K562 (cell line): ENCODE data around the gene MID1IP1. TPM values are rescaled to one million over a fixed set of nuclear protein-coding genes. Genes with fewer than 3 reads are reported as not detected.

Experiments
- ASH1L ChIP-seq: fragments of 450-650 bp; IDR thresholded peaks from 2 replicates; pipeline ENCODE4 v1.6.1; 2018; ENCODE audit warnings: borderline replicate concordance, mild to moderate bottlenecking, low read depth; ENCODE audit not compliant: partially characterized antibody
- BCL6 ChIP-seq: fragments of 250-450 bp; sonication (Bioruptor Pico); IDR thresholded peaks from 2 replicates; pipeline ENCODE4 v1.4.0; 2020
- DDX20 ChIP-seq: fragments of 450-650 bp; IDR thresholded peaks from 2 replicates; pipeline ENCODE4 v1.6.1; 2016; ENCODE audit warnings: missing genetic modification characterization, low read depth, mild to moderate bottlenecking, missing compliant biosample characterization, moderate library complexity
- EHMT2 ChIP-seq: fragments of 450-650 bp; IDR thresholded peaks from 2 replicates; pipeline ENCODE4 v1.6.1; 2018; ENCODE audit warnings: antibody characterized with exemption
- ETV6 ChIP-seq, 3 experiments: fragments of 150-350 bp in 1 of 3; sonication (generic) in 1 of 3; formaldehyde crosslinking in 1 of 3; IDR thresholded peaks; 2 replicates each; pipeline versions ENCODE4 v1.6.1 to v1.8.0; 2014 to 2022; ENCODE audit warnings: borderline replicate concordance in 2 of 3, low read depth in 2 of 3, antibody characterized with exemption in 1 of 3, low read length in 1 of 3, mild to moderate bottlenecking in 1 of 3, missing genetic modification reagents in 1 of 3
- HMG20A ChIP-seq: fragments of 450-650 bp; formaldehyde crosslinking; conservative IDR thresholded peaks from 2 replicates; pipeline ENCODE4 v1.4.0; 2020; ENCODE audit warnings: mild to moderate bottlenecking, mixed read lengths
- NCOR1 ChIP-seq: fragments of 450-650 bp; IDR thresholded peaks from 2 replicates; pipeline ENCODE4 v1.6.1; 2016; ENCODE audit warnings: mild to moderate bottlenecking, moderate library complexity
- NFXL1 ChIP-seq: fragments of 450-650 bp; formaldehyde crosslinking; IDR thresholded peaks from 2 replicates; pipeline ENCODE4 v1.4.0; 2021; ENCODE audit warnings: mild to moderate bottlenecking
- PBX2 ChIP-seq, 2 experiments: IDR thresholded peaks in 1 of 2; conservative IDR thresholded peaks in 1 of 2; 2 replicates each; pipeline ENCODE4 v1.6.1; 2016; ENCODE audit warnings: low read depth in 2 of 2, mild to moderate bottlenecking in 1 of 2, missing compliant biosample characterization in 1 of 2, missing genetic modification characterization in 1 of 2, moderate library complexity in 1 of 2
- POLR3G ChIP-seq: IDR thresholded peaks from 2 replicates; pipeline ENCODE4 v1.6.1; 2011; ENCODE audit not compliant: insufficient read length, insufficient replicate concordance; ENCODE audit errors: extremely low read depth
- RNF2 ChIP-seq: sonication (generic); IDR thresholded peaks from 2 replicates; pipeline ENCODE4 v1.6.1; 2016
- SIX5 ChIP-seq, 2 experiments: IDR thresholded peaks; 2 replicates each; pipeline ENCODE4 v1.6.1; 2011; ENCODE audit warnings: low read length in 2 of 2, borderline replicate concordance in 1 of 2, low read depth in 1 of 2, mild to moderate bottlenecking in 1 of 2, moderate library complexity in 1 of 2; ENCODE audit not compliant: insufficient read depth in 1 of 2
- SREBF2 ChIP-seq: sonication (generic); formaldehyde crosslinking; IDR thresholded peaks from 2 replicates; pipeline ENCODE4 v1.4.0; 2020; ENCODE audit warnings: mild to moderate bottlenecking, missing genetic modification reagents
- TBP ChIP-seq: optimal IDR thresholded peaks from 2 replicates; pipeline ENCODE3; 2011; ENCODE audit warnings: low read depth, low read length, improper control_type of control experiment
- XRCC3 ChIP-seq: fragments of 450-650 bp; IDR thresholded peaks from 2 replicates; pipeline ENCODE4 v1.6.1; 2017; ENCODE audit warnings: mild to moderate bottlenecking, moderate library complexity
- ZBTB49 ChIP-seq: sonication (generic); formaldehyde crosslinking; IDR thresholded peaks from 2 replicates; pipeline ENCODE4 v1.8.0; 2022; ENCODE audit warnings: missing genetic modification reagents, mild to moderate bottlenecking, borderline replicate concordance
- ZKSCAN1 ChIP-seq: fragments of 150-350 bp; IDR thresholded peaks from 2 replicates; pipeline ENCODE4 v1.6.1; 2016; ENCODE audit warnings: low read depth, low read length
- ZNF444 ChIP-seq: fragments of 250-450 bp; sonication (Bioruptor Pico); IDR thresholded peaks from 2 replicates; pipeline ENCODE4 v1.4.0; 2020; ENCODE audit warnings: mild to moderate bottlenecking, moderate library complexity
- ZNF561 ChIP-seq: fragments of 450-650 bp; formaldehyde crosslinking; conservative IDR thresholded peaks from 2 replicates; pipeline ENCODE4 v1.4.0; 2020; ENCODE audit warnings: mild to moderate bottlenecking, moderate library complexity
- ZNF785 ChIP-seq: fragments of 250-450 bp; sonication (Bioruptor Pico); IDR thresholded peaks from 2 replicates; pipeline ENCODE4 v1.4.0; 2020; ENCODE audit warnings: mild to moderate bottlenecking
- polyA plus RNA-seq, 8 experiments: library from polyadenylated mRNA; depleted of rRNA in 4 of 8; stranded (reverse) in 5 of 8; unstranded in 3 of 8; fragments of >200 nt; fragmentation: Nextera tagmentation in 2 of 8; fragmentation: Illumina TruSeq in 1 of 8; extraction: Ambion mirVana in 2 of 8; extraction: Trizol in 1 of 8; gene quantifications; 2 replicates each; pipeline versions ENCODE4 v1.2.1 to v1.2.3, GENCODE V29; 2011 to 2014; ENCODE audit warnings: inconsistent platforms in 1 of 8, missing spikeins in 1 of 8
- total RNA-seq, 7 experiments: library from RNA; depleted of rRNA in 6 of 7; stranded (reverse); fragments of >200 nt in 6 of 7; fragmentation: Illumina TruSeq in 2 of 7; extraction: Trizol in 2 of 7; gene quantifications; 2 replicates each; pipeline versions ENCODE4 v1.2.1 to v1.2.3, GENCODE V29; 2011 to 2021; ENCODE audit warnings: low replicate concordance in 1 of 7
- TF ChIP-seq, protein P1 (sequence below): fragments of 450-650 bp; formaldehyde crosslinking; IDR thresholded peaks from 2 replicates; pipeline ENCODE4 v1.4.0; 2020; ENCODE audit warnings: mild to moderate bottlenecking, moderate library complexity

The MID1IP1 gene
- total and polyA plus RNA-seq, 9 of the 15 experiments (the other 6 are each of a cell fraction or from before 2014, with no cell fraction given): 0.51 to 102 (median 27.5) TPM

DNA sequence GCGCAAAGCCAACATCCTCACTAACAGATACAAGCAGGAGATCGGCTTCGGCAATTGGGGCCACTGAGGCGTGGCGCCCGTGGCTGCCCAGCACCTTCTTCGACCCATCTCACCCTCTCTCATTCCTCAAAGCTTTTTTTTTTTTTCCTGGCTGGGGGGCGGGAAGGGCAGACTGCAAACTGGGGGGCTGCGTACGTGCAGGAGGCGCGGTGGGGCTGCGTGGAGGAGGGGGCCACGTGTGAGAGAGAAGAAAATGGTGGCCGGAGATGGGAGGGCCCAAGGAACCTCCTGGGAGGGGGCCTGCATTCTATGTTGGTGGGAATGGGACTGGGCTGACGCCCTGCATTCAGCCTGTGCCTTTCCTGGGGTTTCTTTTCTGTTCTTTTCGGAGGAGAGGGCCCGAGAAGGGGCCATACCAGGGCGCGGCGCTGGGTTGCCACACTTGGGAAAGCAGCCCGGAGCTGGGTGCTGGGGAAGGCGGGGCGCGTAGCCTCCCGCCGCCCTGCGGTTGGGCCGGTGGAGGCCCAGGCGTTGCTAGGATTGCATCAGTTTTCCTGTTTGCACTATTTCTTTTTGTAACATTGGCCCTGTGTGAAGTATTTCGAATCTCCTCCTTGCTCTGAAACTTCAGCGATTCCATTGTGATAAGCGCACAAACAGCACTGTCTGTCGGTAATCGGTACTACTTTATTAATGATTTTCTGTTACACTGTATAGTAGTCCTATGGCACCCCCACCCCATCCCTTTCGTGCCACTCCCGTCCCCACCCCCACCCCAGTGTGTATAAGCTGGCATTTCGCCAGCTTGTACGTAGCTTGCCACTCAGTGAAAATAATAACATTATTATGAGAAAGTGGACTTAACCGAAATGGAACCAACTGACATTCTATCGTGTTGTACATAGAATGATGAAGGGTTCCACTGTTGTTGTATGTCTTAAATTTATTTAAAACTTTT is 4.5 kb downstream of the MID1IP1 start (continued):
- TF ChIP-seq ZBTB49 (CRISPR knock-in tag): no peak
- no peak for TF ChIP-seq ASH1L
- TF ChIP-seq BCL6 (CRISPR knock-in tag): no peak
- TF ChIP-seq NCOR1: 0 out of 2 replicates have a peak, but pooled peaks have one; percentile 40
- TF ChIP-seq ZNF444 (CRISPR knock-in tag): no peak
- no peak for TF ChIP-seq TBP
- TF ChIP-seq SREBF2 (CRISPR knock-in tag): no peak
- TF ChIP-seq EHMT2: no peak
- TF ChIP-seq SIX5 (IDR thresholded peaks at IDR 0.05; ENCODE audit: borderline replicate concordance in 1 of 2, insufficient read depth in 1 of 2, low read depth in 1 of 2, low read length in 2 of 2): no peak
- TF ChIP-seq RNF2: peak; percentile 77; the same call in 1 of the 2 replicates
- TF ChIP-seq ZNF561 (CRISPR knock-in tag): no peak
- TF ChIP-seq, protein P1, sequence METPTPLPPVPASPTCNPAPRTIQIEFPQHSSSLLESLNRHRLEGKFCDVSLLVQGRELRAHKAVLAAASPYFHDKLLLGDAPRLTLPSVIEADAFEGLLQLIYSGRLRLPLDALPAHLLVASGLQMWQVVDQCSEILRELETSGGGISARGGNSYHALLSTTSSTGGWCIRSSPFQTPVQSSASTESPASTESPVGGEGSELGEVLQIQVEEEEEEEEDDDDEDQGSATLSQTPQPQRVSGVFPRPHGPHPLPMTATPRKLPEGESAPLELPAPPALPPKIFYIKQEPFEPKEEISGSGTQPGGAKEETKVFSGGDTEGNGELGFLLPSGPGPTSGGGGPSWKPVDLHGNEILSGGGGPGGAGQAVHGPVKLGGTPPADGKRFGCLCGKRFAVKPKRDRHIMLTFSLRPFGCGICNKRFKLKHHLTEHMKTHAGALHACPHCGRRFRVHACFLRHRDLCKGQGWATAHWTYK: no peak
- TF ChIP-seq ZKSCAN1: no peak
- no peak for TF ChIP-seq ETV6 (IDR thresholded peaks at IDR 0.05; ENCODE audit: borderline replicate concordance in 1 of 2, low read depth in 2 of 2, low read length in 1 of 2)
- TF ChIP-seq ETV6 (CRISPR knock-in tag; IDR thresholded peaks at IDR 0.05; ENCODE audit: borderline replicate concordance): no peak
- TF ChIP-seq DDX20 (tag): no peak
- no peak for TF ChIP-seq XRCC3
- no peak for TF ChIP-seq HMG20A
- TF ChIP-seq PBX2 (CRISPR knock-in tag; IDR thresholded peaks at IDR 0.05; ENCODE audit: low read depth): no peak
- no peak for TF ChIP-seq PBX2 (tag; conservative IDR thresholded peaks at IDR 0.05; ENCODE audit: low read depth)
- TF ChIP-seq NFXL1: no peak
- no peak for TF ChIP-seq POLR3G
- TF ChIP-seq ZNF785: no peak
